CD8-positive, alpha-beta memory T cell (primary cell): ENCODE results near the gene VEGFB. TPM values are rescaled to one million over a fixed set of nuclear protein-coding genes. Genes with fewer than 3 reads are reported as not detected.

Experiments used
- CTCF ChIA-PET: fragments of 350-600 bp; sonication (Branson Sonifier 250); formaldehyde crosslinking; loops from one replicate; lab custom pipeline; 2021; ENCODE audit warnings: antibody characterized with exemption; lab: Charles Lee
- POLR2A ChIA-PET: fragments of 350-600 bp; sonication (Branson Sonifier 250); formaldehyde crosslinking; loops from one replicate; lab custom pipeline; 2021; ENCODE audit warnings: antibody characterized with exemption; lab: Charles Lee
- DNase-seq, 5 donors: peaks; one replicate each; pipeline versions ENCODE4 v3.0.0 to v3.0.0-alpha.2; 2020 to 2022; ENCODE audit warnings: mixed read lengths in 1 of 5
- H3K27ac ChIP-seq: one replicate; pipeline ENCODE4 v1.7.0; 2013; ENCODE audit warnings: low read depth, mild to moderate bottlenecking, low read length, moderate library complexity
- H3K27me3 ChIP-seq: 2 replicates; pipeline ENCODE4 v1.7.0; 2013; ENCODE audit warnings: low read length, mild to moderate bottlenecking; ENCODE audit not compliant: insufficient read depth, poor library complexity, severe bottlenecking
- H3K36me3 ChIP-seq: 2 replicates; pipeline ENCODE4 v1.7.0; 2013; ENCODE audit warnings: mild to moderate bottlenecking, low read length, moderate library complexity; ENCODE audit not compliant: insufficient read depth
- H3K4me1 ChIP-seq: 2 replicates; pipeline ENCODE4 v1.7.0; 2013; ENCODE audit warnings: mild to moderate bottlenecking, low read length, moderate library complexity; ENCODE audit not compliant: insufficient read depth
- H3K4me3 ChIP-seq: 2 replicates; pipeline ENCODE4 v1.7.0; 2013; ENCODE audit warnings: mild to moderate bottlenecking, low read length
- H3K9me3 ChIP-seq: 2 replicates; pipeline ENCODE4 v1.7.0; 2013; ENCODE audit warnings: mild to moderate bottlenecking, low read length
- H3K27ac Mint-ChIP-seq, 8 donors: one replicate each; pipeline ENCODE4 v1.8.0; 2020 to 2021; ENCODE audit warnings: mixed read lengths in 8 of 8, mild to moderate bottlenecking in 6 of 8, inconsistent platforms in 3 of 8, moderate library complexity in 3 of 8
- H3K27me3 Mint-ChIP-seq, 2 donors: one replicate each; pipeline ENCODE4 v1.8.0; 2020 to 2021; ENCODE audit warnings: mixed read lengths in 2 of 2, mild to moderate bottlenecking in 1 of 2, moderate library complexity in 1 of 2
- H3K36me3 Mint-ChIP-seq, 3 donors: one replicate each; pipeline ENCODE4 v1.8.0; 2020 to 2021; ENCODE audit warnings: mixed read lengths in 3 of 3, inconsistent platforms in 1 of 3, mild to moderate bottlenecking in 1 of 3
- H3K4me1 Mint-ChIP-seq, 3 donors: one replicate each; pipeline ENCODE4 v1.8.0; 2020 to 2021; ENCODE audit warnings: mixed read lengths in 3 of 3, inconsistent platforms in 1 of 3, mild to moderate bottlenecking in 1 of 3
- H3K4me3 Mint-ChIP-seq, 7 donors: one replicate each; pipeline ENCODE4 v1.8.0; 2020 to 2021; ENCODE audit warnings: mixed read lengths in 7 of 7, mild to moderate bottlenecking in 6 of 7, moderate library complexity in 4 of 7, inconsistent platforms in 2 of 7
- H3K9me3 Mint-ChIP-seq, 5 donors: one replicate each; pipeline ENCODE4 v1.8.0; 2020 to 2022; ENCODE audit warnings: mixed read lengths in 5 of 5, mild to moderate bottlenecking in 3 of 5, moderate library complexity in 2 of 5, inconsistent platforms in 1 of 5
- polyA plus RNA-seq: library from polyadenylated mRNA; unstranded; fragments of 300-500 nt; fragmentation: Illumina TruSeq; gene quantifications from one replicate; pipeline ENCODE4 v1.2.3, GENCODE V29; 2021
- total RNA-seq, 2 experiments: library from RNA; stranded (reverse); gene quantifications; one replicate each; pipeline ENCODE4 v1.2.3, GENCODE V29; 2021

Gene VEGFB
- total and polyA plus RNA-seq, 3 experiments from 2014 or later, result 19.0 to 77.0 (median 71.9) TPM

DNA sequence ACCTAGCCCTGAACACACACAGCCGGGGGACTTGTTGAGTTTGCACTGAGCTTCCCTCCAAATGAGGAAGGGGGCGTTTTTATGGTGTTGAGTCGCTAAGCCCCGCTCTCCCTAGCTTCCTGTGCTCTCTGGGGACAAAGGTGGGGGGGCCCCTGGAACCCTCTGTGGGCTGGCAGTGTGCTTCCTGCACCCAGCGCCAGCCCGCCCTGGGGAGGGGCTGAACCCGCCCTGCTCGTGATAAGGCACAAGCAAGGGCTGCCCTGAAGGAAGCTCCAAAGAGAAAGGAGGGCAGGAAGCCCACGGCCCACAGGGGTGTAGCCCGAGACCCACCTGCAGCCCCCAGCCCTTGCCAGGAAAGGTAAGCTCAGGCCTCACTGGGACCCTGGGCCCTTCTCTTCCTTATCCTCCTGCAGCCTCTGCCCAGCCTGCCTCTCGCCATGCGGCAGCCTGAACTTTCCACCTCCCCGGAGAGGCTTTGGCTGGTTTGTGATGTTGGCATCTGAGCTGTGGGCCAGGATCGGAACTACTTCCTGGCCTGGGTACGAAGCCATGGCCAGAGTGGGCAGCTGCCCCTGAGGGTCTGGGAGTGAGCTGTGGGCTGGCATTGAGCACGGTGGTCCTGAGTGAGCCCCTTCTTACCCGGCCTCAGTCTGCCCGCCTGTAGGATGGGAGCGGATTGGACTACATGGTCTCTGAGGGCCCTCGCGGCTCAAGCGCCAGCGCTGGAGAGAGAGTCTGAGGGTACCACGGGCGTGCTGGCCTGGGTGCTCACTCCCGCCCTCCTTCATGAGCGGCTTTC lies 27.7 kb upstream of the VEGFB start, which contains the start of gene FERMT3:
FERMT3 (plus strand) TSS at position 265 of the 799 bp plus-strand sequence. CDS start 644 bp downstream, outside the sequence.
- ChIA-PET POLR2A (interaction anchor here (0.6 to 5.7 kb wide), 19 partner anchors 10 to 655 kb away, joined by 3 to 69 read pairs (median 5); partner anchors contain the start of genes BAD, DNAJC4, ESRRA and FKBP2), CTCF (interaction anchor here (0.9 to 10.4 kb wide), 26 partner anchors 8 to 446 kb away, joined by 3 to 281 read pairs (median 8); partner anchors contain the start of genes BAD, CATSPERZ, CCDC88B and DNAJC4)
- peak within 1 kb of the TSS; percentile 87 to 97 (median 92) for H3K4me3 Mint-ChIP-seq
- no peaks in the 10 kb centered on the region for H3K27me3 Mint-ChIP-seq
- peak within 1 kb of the TSS; percentile 98 for H3K4me3 ChIP-seq
- peaks cover 39% of the 10 kb centered on the region for H3K4me1 ChIP-seq
- peak within 1 kb of the TSS; percentile 95 for H3K27ac ChIP-seq
- H3K9me3 Mint-ChIP-seq, result no peaks in the 10 kb centered on the region
- peak; percentile 56 to 81 (median 64) for DNase-seq
- peaks cover 16 to 62% (median 32%) of the 10 kb centered on the region in 3 donors for H3K4me1 Mint-ChIP-seq
- H3K27me3 ChIP-seq, result no peaks in the 10 kb centered on the region
- H3K36me3 ChIP-seq, result peaks cover 33% of the 10 kb centered on the region
- peaks cover 9 to 66% (median 9%) of the 10 kb centered on the region in 3 donors for H3K36me3 Mint-ChIP-seq
- H3K9me3 ChIP-seq, result no peaks in the 10 kb centered on the region
- peak within 1 kb of the TSS; percentile 86 to 98 (median 94) for H3K27ac Mint-ChIP-seq

DNA sequence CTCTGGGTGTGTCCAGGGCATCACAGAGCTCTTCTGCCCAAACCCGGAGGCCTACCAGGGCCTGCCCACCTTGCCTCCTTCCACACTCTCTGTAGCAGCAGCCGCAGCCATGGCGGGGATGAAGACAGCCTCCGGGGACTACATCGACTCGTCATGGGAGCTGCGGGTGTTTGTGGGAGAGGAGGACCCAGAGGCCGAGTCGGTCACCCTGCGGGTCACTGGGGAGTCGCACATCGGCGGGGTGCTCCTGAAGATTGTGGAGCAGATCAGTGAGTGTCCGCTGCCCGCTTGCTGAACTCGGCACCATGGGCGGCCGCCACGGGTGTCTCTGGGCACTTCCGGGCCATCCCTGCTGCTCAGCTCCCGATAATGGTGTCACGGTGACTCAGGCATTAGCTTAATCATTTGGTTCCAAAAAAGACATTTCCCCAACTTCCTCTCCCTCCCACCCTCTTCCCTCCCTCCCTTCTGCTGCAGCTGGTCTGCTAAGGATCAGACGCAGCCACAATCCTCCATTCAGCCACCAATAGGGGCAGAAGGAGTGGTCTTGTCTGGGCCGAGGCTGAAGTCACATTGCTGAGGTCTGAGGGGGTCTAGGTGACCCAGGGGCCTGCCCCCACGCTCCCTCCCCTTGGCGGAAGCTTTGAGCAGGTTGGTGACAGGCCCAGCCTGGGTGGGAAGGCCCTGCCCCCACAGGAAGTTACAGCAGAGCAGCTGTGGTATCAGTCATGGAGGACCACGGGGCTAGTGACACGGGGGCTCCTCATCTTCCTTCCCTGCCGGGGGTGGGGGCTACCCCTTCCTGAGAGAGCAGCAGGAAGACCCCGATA lies 26.9 kb upstream of the VEGFB start:
- Histone ChIP-seq H3K27me3 (no peaks in the 10 kb centered on the region), H3K36me3 (peaks cover 34% of the 10 kb centered on the region), H3K27ac (peak overlapping the region; percentile 95), H3K9me3 (no peaks in the 10 kb centered on the region), H3K4me3 (peak overlapping the region; percentile 98), H3K4me1 (peaks cover 39% of the 10 kb centered on the region)
- Mint-ChIP-seq H3K27me3 (no peaks in the 10 kb centered on the region), H3K9me3 (no peaks in the 10 kb centered on the region), H3K27ac (peak overlapping the region; percentile 86 to 98 (median 94)), H3K36me3 (peaks cover 5 to 67% (median 8%) of the 10 kb centered on the region in 3 donors), H3K4me3 (peak overlapping the region; percentile 87 to 97 (median 92)), H3K4me1 (peaks cover 21 to 69% (median 37%) of the 10 kb centered on the region in 3 donors)
- ChIA-PET CTCF (interaction anchor here (0.8 to 10.4 kb wide), 17 partner anchors 15 to 124 kb away, joined by 3 to 281 read pairs (median 15); partner anchors contain the start of genes CATSPERZ, DNAJC4, ESRRA and FKBP2), POLR2A (interaction anchor here (0.6 to 5.7 kb wide), 16 partner anchors 10 to 132 kb away, joined by 3 to 69 read pairs (median 8); partner anchors contain the start of genes BAD, CCDC88B, ESRRA and FKBP2)
- peak; percentile 59 to 88 (median 70) for DNase-seq

DNA sequence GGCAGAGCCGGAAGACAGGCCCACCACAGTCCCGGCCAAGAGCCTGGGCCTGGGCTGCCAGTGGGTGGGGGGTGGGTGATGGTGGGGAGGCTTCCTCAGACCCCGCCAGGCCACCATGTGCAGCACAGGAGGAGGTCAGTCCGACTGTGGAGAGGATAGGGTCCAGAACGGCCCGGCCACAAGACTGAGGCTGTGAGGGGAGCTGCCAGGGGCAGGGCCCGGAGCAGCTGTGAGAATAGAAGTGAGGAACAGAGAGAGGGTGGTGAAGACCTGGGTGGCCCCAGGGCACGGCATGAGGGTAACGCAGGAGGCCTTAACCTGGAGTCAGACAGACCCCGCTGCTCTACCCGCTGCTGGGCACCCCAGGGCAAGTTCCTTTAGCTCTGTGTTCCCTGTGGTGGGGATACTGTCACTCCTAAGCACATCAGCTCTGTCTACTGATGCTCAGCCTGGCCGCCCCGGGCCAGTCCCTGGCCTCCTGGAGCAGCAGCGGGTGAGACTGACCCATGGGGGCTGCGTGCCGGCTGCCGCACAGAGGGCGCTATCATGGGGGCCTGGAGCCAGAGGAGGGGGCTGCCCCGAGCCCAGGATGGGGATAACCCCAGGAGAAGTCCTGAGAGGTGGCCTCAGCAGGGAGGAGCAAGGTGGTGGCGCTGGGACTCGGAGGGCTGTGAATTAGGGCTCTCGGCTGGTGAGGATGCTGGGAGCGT lies 26.1 kb upstream of the VEGFB start:
- Histone ChIP-seq H3K4me3 (peak overlapping the region; percentile 98), H3K9me3 (no peaks in the 10 kb centered on the region)
- H3K36me3 Mint-ChIP-seq, result peaks cover 5 to 62% (median 9%) of the 10 kb centered on the region in 3 donors

DNA sequence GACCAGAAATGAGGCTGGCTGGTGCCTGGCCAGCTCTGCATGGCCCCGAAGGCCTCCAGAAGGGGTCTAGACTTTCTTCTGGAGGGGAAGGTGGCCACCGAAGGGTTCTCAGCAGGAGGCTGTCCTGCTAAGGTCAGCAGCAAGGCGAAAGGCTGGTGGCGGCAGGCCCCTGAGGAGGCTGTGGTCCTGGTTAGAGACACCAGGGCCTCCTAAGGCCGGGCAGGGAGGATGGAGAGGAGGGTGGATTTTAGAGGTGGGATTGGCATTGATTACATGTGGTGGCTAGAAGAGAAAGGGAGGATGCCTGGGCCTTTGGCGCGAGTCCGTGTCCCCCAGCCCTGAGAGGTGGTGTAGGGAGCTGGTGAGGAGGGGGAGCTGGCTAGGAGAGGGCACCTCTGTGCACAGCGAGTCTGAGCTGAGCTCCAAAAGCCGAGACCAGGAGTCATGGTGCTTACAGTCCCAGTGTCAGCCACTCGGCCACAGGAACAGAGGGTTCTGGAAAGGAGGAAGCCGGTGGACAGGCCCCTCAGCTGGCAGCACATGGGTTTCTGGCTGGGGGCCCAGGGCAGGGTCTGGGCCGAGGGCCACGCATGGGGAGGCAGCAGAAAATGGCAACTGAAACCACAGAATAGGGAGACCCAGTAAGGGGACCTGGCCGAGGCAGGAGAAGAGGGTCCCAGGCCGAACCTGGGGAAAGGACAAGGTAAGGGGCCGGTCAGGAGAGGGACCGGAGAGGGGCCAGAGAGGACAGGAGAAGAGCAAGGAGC lies 25.4 kb upstream of the VEGFB start:
- no peaks in the 10 kb centered on the region for H3K9me3 Mint-ChIP-seq
- Histone ChIP-seq H3K27me3 (no peaks in the 10 kb centered on the region), H3K9me3 (no peaks in the 10 kb centered on the region), H3K36me3 (peaks cover 20% of the 10 kb centered on the region), H3K27ac (peak overlapping the region; percentile 95), H3K4me1 (peaks cover 38% of the 10 kb centered on the region), H3K4me3 (no peak overlapping the region)
- no peaks in the 10 kb centered on the region for H3K27me3 Mint-ChIP-seq
- H3K4me3 Mint-ChIP-seq, result peak overlapping the region; percentile 50 to 87 (median 70)
- ChIA-PET CTCF (interaction anchor here (1.5 to 10.4 kb wide), 6 partner anchors 13 to 94 kb away, joined by 4 to 281 read pairs (median 63); partner anchors contain the start of genes CATSPERZ, ESRRA, NUDT22 and PLCB3), POLR2A (interaction anchor here (0.6 to 5.7 kb wide), 6 partner anchors 13 to 95 kb away, joined by 4 to 69 read pairs (median 34); partner anchors contain the start of genes NUDT22, STIP1 and TRPT1)
- peaks cover 28 to 65% (median 36%) of the 10 kb centered on the region in 3 donors for H3K4me1 Mint-ChIP-seq
- DNase-seq, result no peak
- peaks cover 7 to 58% (median 9%) of the 10 kb centered on the region in 3 donors for H3K36me3 Mint-ChIP-seq
- H3K27ac Mint-ChIP-seq, result peak overlapping the region; percentile 66 to 98 (median 88)

More for the DNA sequence above, 26.1 kb upstream of the VEGFB start:
- peak overlapping the region; percentile 87 to 97 (median 92) for H3K4me3 Mint-ChIP-seq
- no peaks in the 10 kb centered on the region for H3K27me3 Mint-ChIP-seq
- peak overlapping the region; percentile 95 for H3K27ac ChIP-seq
- ChIA-PET POLR2A (interaction anchor here (0.6 to 5.7 kb wide), 11 partner anchors 12 to 132 kb away, joined by 3 to 69 read pairs (median 16); partner anchors contain the start of genes CCDC88B, FKBP2, NUDT22 and PPP1R14B), CTCF (interaction anchor here (0.8 to 10.4 kb wide), 12 partner anchors 14 to 123 kb away, joined by 3 to 281 read pairs (median 38); partner anchors contain the start of genes CATSPERZ, ESRRA, NUDT22 and PLCB3)
- H3K36me3 ChIP-seq, result peaks cover 28% of the 10 kb centered on the region
- peak overlapping the region; percentile 86 to 98 (median 94) for H3K27ac Mint-ChIP-seq
- peak in 1 of 5 donors; percentile 17 for DNase-seq
- H3K4me1 ChIP-seq, result peaks cover 39% of the 10 kb centered on the region
- H3K27me3 ChIP-seq, result no peaks in the 10 kb centered on the region
- H3K9me3 Mint-ChIP-seq, result no peaks in the 10 kb centered on the region
- peaks cover 24 to 71% (median 39%) of the 10 kb centered on the region in 3 donors for H3K4me1 Mint-ChIP-seq

DNA sequence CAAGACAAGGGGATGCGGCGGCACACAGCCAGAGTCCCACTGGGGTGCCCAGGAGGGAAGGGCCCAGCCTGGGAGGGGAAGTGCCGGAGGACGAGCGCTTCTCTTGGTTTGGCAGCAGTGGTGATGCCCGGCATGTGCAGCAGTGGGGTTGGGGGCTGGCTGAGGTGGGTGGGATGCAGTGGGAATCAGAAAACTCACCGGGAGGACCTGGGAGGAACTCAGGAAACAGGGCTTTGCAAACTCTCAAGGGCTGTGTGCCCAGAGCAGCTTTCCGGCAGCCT lies 24.9 kb upstream of the VEGFB start:
- no peaks in the 10 kb centered on the region for H3K27me3 Mint-ChIP-seq
- POLR2A ChIA-PET, result interaction anchor here (2.3 kb wide), 1 partner anchor 17 kb away, joined by 7 read pairs; the partner anchor contains the start of genes NUDT22 and TRPT1
- H3K9me3 Mint-ChIP-seq, result no peaks in the 10 kb centered on the region
- H3K36me3 Mint-ChIP-seq, result peaks cover 4 to 56% (median 6%) of the 10 kb centered on the region in 3 donors
- Histone ChIP-seq H3K27me3 (no peaks in the 10 kb centered on the region), H3K9me3 (no peaks in the 10 kb centered on the region), H3K36me3 (peaks cover 17% of the 10 kb centered on the region), H3K4me3 (no peak overlapping the region), H3K4me1 (peaks cover 32% of the 10 kb centered on the region), H3K27ac (no peak overlapping the region)
- no peak for DNase-seq
- CTCF ChIA-PET, result interaction anchor here (6.4 to 10.4 kb wide), 4 partner anchors 13 to 93 kb away, joined by 62 to 281 read pairs (median 104); partner anchors contain the start of genes CATSPERZ, ESRRA, NUDT22 and PLCB3
- H3K4me1 Mint-ChIP-seq, result peaks cover 24 to 59% (median 30%) of the 10 kb centered on the region in 3 donors
- peak overlapping the region in 5 of 8 donors; percentile 36 to 97 (median 77) for H3K27ac Mint-ChIP-seq
- peak overlapping the region in 4 of 7 donors; percentile 8 to 68 (median 43) for H3K4me3 Mint-ChIP-seq

DNA sequence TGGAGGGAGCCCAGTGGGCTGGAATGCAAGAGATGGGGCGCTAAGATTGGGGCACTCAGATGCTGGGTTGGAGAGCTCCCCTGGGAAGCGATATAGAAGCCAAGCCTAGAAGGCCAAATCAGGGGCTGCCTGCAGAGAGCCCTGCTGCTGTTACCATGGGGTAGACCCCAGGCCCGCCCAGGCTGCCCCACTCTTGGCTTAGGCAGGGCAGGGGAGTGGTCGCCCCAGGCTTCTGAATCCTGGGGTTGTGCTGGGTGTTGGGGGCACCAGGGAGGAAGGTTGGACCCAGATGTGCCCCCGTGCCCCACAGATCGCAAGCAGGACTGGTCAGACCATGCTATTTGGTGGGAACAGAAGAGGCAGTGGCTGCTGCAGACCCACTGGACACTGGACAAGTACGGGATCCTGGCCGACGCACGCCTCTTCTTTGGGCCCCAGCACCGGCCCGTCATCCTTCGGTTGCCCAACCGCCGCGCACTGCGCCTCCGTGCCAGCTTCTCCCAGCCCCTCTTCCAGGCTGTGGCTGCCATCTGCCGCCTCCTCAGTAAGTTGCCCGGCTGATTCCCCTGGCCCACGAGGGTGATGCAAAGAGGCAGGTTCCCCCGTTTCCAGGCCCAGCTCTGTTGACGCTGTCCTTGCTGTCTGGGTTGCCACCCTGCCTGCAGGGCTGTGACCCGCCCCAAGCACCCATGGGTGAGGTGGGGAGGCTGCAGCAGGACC lies 23.9 kb upstream of the VEGFB start:
- Mint-ChIP-seq H3K4me3 (peak overlapping the region in 2 of 7 donors; percentile 13 to 68), H3K9me3 (no peaks in the 10 kb centered on the region), H3K27ac (peak overlapping the region in 2 of 8 donors; percentile 24 to 50), H3K27me3 (peaks cover 0 to 1% of the 10 kb centered on the region in 2 donors), H3K36me3 (peaks cover 8 to 62% (median 8%) of the 10 kb centered on the region in 3 donors), H3K4me1 (peaks cover 25 to 54% (median 29%) of the 10 kb centered on the region in 3 donors)
- ChIA-PET POLR2A (interaction anchor here (0.6 to 2.3 kb wide), 2 partner anchors 16 to 72 kb away, joined by 6 to 7 read pairs; partner anchors contain the start of genes NUDT22 and TRPT1), CTCF (interaction anchor here (0.7 to 10.4 kb wide), 6 partner anchors 12 to 107 kb away, joined by 3 to 281 read pairs (median 9); partner anchors contain the start of genes CATSPERZ, ESRRA, NUDT22 and PRDX5)
- no peak overlapping the region for H3K27ac ChIP-seq
- H3K9me3 ChIP-seq, result no peaks in the 10 kb centered on the region
- no peak overlapping the region for H3K4me3 ChIP-seq
- peaks cover 23% of the 10 kb centered on the region for H3K4me1 ChIP-seq
- H3K36me3 ChIP-seq, result peaks cover 17% of the 10 kb centered on the region
- no peaks in the 10 kb centered on the region for H3K27me3 ChIP-seq
- no peak for DNase-seq
